Esophagus squamous epithelium (tissue), 5 donors: ENCODE results near the gene VKORC1. TPM values are rescaled to one million over a fixed set of nuclear protein-coding genes. Genes with fewer than 3 reads are reported as not detected.

ENCODE experiments used
- DNase-seq: peaks from one replicate; lab custom pipeline; 2025; lab: John Stamatoyannopoulos, UW
- H3K27ac ChIP-seq, 4 donors: fragments of 200-600 bp; sonication (generic); one replicate each; pipeline ENCODE4 v1.5.1; 2016 to 2019; ENCODE audit warnings: mild to moderate bottlenecking in 1 of 4
- H3K27me3 ChIP-seq, 4 donors: fragments of 200-600 bp; sonication (generic); 1 replicate in 3 of 4; 2 replicates in 1 of 4; pipeline versions ENCODE4 v1.5.1 to v1.6.0; 2017 to 2021; ENCODE audit warnings: antibody characterized with exemption in 1 of 4
- H3K36me3 ChIP-seq, 3 donors: fragments of 200-600 bp; sonication (generic); one replicate each; pipeline ENCODE4 v1.5.1; 2016 to 2019
- H3K4me1 ChIP-seq, 3 donors: fragments of 200-600 bp; sonication (generic); one replicate each; pipeline ENCODE4 v1.5.1; 2017 to 2019
- H3K4me3 ChIP-seq, 4 donors: fragments of 200-600 bp; sonication (generic); 1 replicate in 3 of 4; 2 replicates in 1 of 4; pipeline ENCODE4 v1.5.1; 2016 to 2019; ENCODE audit warnings: mild to moderate bottlenecking in 2 of 4, moderate library complexity in 1 of 4
- H3K9me3 ChIP-seq, 3 donors: fragments of 200-600 bp; sonication (generic); one replicate each; pipeline ENCODE4 v1.5.1; 2016 to 2019
- POLR2A ChIP-seq, 4 donors: fragments of 450-650 bp; IDR thresholded peaks; one replicate each; pipeline ENCODE4 v1.6.1; 2017; ENCODE audit warnings: antibody characterized with exemption in 4 of 4, mild to moderate bottlenecking in 4 of 4, moderate library complexity in 3 of 4
- WGBS, 2 donors: methylation state at CpG; one replicate each; pipeline ENCODE4 v1.1.5; 2018; 5-methylcytosine and 5-hydroxymethylcytosine counted together
- intact Hi-C: fragments of 100-400 bp; cut with DNase I; formaldehyde crosslinking; loops from one replicate; pipeline ENCODE4 v1.15.0; 2022
- total RNA-seq, 4 donors: library from RNA; depleted of rRNA; stranded (reverse); fragments of >200 nt; gene quantifications; one replicate each; pipeline ENCODE4 v1.1.0, GENCODE V29; 2016
- TF ChIP-seq, protein P1 (sequence below), 6 experiments: fragments of 450-650 bp in 4 of 6; fragments of 200-600 bp in 2 of 6; sonication (generic) in 2 of 6; IDR thresholded peaks; one replicate each; pipeline ENCODE4 v1.5.1; 2016 to 2019; ENCODE audit warnings: antibody characterized with exemption in 6 of 6, mild to moderate bottlenecking in 4 of 6, moderate library complexity in 4 of 6
- donor health status: DM: yes; HTN: yes; CAD: no.

Gene VKORC1
- total RNA-seq, 4 donors from 2014 or later: 27.6 to 56.6 (median 44.0) TPM

DNA sequence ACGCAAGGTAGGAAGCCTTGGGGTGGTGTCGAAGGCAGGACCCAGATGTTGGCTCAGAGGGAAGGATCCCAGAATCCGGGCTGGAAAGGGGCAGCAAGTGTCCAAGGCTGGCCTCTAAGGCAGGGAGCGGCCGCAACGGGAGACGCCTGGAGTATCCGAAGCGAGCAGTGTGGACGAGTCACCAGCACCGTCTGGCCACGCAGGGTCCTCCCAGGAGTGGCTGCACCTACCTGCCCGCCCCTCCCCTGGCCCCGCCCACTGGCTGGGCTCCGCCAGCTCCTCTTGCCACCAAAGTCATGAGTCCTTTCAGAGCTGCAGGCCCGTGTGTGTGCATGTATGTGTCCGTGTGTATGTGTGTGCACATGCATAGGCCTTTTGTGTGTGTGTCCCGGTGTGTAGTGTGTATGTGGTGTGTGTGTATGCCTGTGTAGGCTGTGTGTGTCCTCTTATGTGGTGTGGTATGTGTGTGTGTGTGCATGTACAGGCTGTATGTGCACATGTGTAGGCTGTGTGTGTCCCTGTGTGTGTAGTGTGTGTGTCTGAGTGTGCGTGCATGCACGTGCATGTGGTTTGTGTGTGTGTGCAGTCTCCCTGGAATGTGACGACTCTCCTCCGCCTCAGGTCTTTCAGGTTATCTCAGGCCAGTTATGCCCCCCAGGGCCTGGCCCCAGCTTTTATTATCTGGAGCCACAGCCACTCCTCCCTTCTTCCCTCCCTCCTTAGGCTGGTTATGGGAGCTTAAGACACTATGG lies 41.1 kb upstream of the VKORC1 start, which contains the start of gene PRSS8:
Gene PRSS8, minus strand, starts transcription at position 193 of the 752 bp plus-strand sequence. CDS start 229 bp downstream, outside the sequence.
- H3K27ac ChIP-seq: peak within 1 kb of the TSS; percentile 86 to 96 (median 94)
- H3K4me3 ChIP-seq: peak within 1 kb of the TSS; percentile 60 to 79 (median 72)
- peaks cover 0 to 24% (median 3%) of the 10 kb centered on the region in 3 donors for H3K36me3 ChIP-seq
- H3K9me3 ChIP-seq: no peaks in the 10 kb centered on the region
- no peak for DNase-seq
- TF ChIP-seq POLR2A (IDR thresholded peaks at IDR 0.05): peak in 3 of 4 donors; percentile 13 to 79 (median 67)
- TF ChIP-seq, protein P1, sequence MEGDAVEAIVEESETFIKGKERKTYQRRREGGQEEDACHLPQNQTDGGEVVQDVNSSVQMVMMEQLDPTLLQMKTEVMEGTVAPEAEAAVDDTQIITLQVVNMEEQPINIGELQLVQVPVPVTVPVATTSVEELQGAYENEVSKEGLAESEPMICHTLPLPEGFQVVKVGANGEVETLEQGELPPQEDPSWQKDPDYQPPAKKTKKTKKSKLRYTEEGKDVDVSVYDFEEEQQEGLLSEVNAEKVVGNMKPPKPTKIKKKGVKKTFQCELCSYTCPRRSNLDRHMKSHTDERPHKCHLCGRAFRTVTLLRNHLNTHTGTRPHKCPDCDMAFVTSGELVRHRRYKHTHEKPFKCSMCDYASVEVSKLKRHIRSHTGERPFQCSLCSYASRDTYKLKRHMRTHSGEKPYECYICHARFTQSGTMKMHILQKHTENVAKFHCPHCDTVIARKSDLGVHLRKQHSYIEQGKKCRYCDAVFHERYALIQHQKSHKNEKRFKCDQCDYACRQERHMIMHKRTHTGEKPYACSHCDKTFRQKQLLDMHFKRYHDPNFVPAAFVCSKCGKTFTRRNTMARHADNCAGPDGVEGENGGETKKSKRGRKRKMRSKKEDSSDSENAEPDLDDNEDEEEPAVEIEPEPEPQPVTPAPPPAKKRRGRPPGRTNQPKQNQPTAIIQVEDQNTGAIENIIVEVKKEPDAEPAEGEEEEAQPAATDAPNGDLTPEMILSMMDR (IDR thresholded peaks at IDR 0.05): no peak
- WGBS, 2 donors: 13 to 38% methylated on average over 5 to 13 of the region's 22 CpGs
- H3K27me3 ChIP-seq: peaks cover 0 to 5% (median 0%) of the 10 kb centered on the region in 4 donors
- intact Hi-C loops: no loop called here
- peaks cover 36 to 83% (median 39%) of the 10 kb centered on the region in 3 donors for H3K4me1 ChIP-seq

DNA sequence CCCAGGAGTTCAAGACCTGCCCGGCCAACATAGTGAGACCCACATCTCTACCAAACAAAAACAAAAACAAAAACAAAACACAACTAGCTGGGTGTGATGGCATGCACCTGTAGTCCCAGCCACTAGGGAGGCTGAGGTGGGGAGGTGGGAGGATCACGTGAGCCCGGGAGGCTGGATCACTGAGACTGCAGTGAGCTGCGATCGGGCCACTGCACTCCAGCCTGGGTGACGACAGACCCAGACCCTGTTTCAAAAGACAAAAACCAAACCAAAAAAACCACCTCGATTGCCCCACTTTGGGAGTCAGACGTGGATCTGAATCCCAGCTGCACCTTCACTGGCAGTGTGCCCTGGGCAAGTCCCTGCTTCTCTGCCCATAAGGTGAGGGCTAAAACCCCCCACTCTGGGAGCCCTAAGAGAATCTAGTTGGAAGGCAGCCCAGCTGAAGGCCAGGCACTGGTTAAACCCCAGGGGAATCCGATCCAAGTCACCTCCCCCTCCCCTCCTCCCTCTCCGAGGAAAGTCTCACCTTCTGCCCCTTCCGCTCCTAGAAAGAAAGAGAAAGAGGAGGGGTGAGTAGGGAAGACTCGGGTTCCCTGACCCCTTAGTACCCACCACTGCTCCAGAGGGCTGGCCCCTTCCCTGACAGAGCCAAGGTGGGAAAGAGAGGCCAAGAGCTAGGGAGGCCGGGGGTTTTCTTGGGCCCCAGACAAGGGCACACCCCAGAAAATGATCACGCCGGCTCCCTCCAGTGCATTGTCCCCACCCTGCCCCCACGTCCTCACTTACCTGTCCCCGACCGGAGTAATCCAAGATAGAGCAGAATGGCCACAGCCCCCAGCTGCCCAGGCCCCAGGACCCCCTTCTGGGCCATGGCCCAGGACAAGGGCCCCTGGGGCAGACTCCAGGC lies 40.3 kb upstream of the VKORC1 start:
- peaks cover 41 to 83% (median 43%) of the 10 kb centered on the region in 3 donors for H3K4me1 ChIP-seq
- peak in 1 of 4 donors; percentile 39 for TF ChIP-seq POLR2A (IDR thresholded peaks at IDR 0.05)
- TF ChIP-seq, protein P1 (IDR thresholded peaks at IDR 0.05): peak in 3 of 6 experiments; percentile 17 to 51 (median 22)
- H3K4me3 ChIP-seq: peak overlapping the region; percentile 60 to 79 (median 72)
- H3K36me3 ChIP-seq: peaks cover 0 to 33% (median 4%) of the 10 kb centered on the region in 3 donors
- no peak for DNase-seq
- intact Hi-C loops: no loop called here
- H3K9me3 ChIP-seq: no peaks in the 10 kb centered on the region
- WGBS, 2 donors: 14 to 25% methylated on average over 8 to 11 of the region's 18 CpGs
- peaks cover 0 to 5% (median 0%) of the 10 kb centered on the region in 4 donors for H3K27me3 ChIP-seq
- H3K27ac ChIP-seq: peak overlapping the region; percentile 86 to 96 (median 94)

DNA sequence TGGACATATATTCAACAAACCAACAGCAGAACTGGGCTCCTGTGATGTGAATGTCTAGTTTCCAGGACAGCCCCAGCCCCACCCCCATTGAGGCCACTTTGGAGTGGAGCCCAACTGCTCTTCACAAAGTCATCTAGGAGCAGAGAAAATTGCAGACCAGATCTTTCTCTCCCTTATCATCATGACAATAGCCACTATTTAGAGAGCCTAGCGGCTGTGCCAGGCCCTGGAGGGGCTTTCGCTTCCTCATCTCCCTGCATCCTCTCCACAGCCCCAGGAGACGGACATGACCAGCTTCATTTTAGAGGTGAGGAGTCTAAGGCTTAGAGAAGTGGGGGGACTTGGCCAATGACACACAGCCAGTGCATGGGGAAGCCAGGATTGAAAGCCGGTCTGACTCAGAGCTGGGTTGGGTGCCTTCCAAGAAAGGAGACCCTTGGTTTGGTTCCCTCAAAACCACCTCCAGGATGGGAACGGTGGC lies 39.5 kb upstream of the VKORC1 start:
- no peak for TF ChIP-seq POLR2A (IDR thresholded peaks at IDR 0.05)
- TF ChIP-seq, protein P1 (IDR thresholded peaks at IDR 0.05): no peak
- Histone ChIP-seq H3K4me3 (peak overlapping the region; percentile 60 to 79 (median 72)), H3K9me3 (no peaks in the 10 kb centered on the region), H3K27ac (peak overlapping the region; percentile 86 to 96 (median 94)), H3K36me3 (peaks cover 0 to 39% (median 4%) of the 10 kb centered on the region in 3 donors), H3K27me3 (peaks cover 0 to 5% (median 0%) of the 10 kb centered on the region in 4 donors), H3K4me1 (peaks cover 46 to 83% (median 47%) of the 10 kb centered on the region in 3 donors)
- intact Hi-C loops: no loop called here
- DNase-seq: no peak
- WGBS, 2 donors: 8 to 11% methylated on average over 1 to 4 of the region's 5 CpGs

DNA sequence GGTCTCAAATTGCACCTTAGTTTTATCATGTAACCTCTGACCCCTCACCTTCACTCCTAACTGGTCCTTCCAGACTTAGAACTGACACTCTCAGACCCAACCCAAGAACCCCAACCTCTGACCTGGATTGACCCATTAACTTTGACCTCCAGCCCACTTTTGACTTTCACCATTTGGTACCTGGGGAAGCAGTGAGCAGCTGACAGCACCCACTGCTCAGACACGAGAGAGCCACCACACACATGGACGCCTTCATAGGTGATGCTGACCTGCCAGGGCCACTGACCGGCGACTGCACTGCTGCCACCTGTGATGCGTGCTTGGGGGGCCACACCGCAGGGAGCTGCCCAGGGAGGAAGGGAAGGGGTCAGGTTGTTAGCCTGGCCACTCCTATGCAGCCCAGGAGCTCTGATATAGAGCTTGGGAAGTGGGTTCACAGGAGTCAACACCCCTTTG lies 38.5 kb upstream of the VKORC1 start:
- H3K9me3 ChIP-seq: no peaks in the 10 kb centered on the region
- 78 to 80% methylated on average over 1 to 6 of the region's 6 CpGs for WGBS, 2 donors
- intact Hi-C loops: no loop called here
- H3K36me3 ChIP-seq: peaks cover 0 to 48% (median 4%) of the 10 kb centered on the region in 3 donors
- TF ChIP-seq, protein P1 (IDR thresholded peaks at IDR 0.05): no peak
- TF ChIP-seq POLR2A (IDR thresholded peaks at IDR 0.05): no peak
- peaks cover 48 to 83% (median 50%) of the 10 kb centered on the region in 3 donors for H3K4me1 ChIP-seq
- DNase-seq: no peak
- peak overlapping the region in 3 of 4 donors; percentile 93 to 96 (median 94) for H3K27ac ChIP-seq
- peaks cover 0 to 5% (median 0%) of the 10 kb centered on the region in 4 donors for H3K27me3 ChIP-seq
- peak overlapping the region; percentile 60 to 79 (median 72) for H3K4me3 ChIP-seq
